Endothelial cell of hepatic sinusoid (primary cell): ENCODE data around the gene STX10.

Source experiments
- in situ Hi-C: cut with HindIII; loops from 2 replicates; pipeline ENCODE4 v1.10.0; 2017; ENCODE audit warnings: low sequenced_read_pairs

The STX10 gene

GRCh38 chr19:13121551-13122274 is 28.5 kb downstream of the STX10 start:
- in situ Hi-C loops: no loop called here

GRCh38 chr19:13120817-13121216 is 29.4 kb downstream of the STX10 start:
- in situ Hi-C loops: no loop called here

- in situ Hi-C loops: no loop called here
Observed at GRCh38 chr19:13120031-13120430, 30.1 kb downstream of the STX10 start.

- in situ Hi-C loops: no loop called here
Observed at GRCh38 chr19:13119627-13120026, 30.5 kb downstream of the STX10 start.

GRCh38 chr19:13118424-13119193 is 31.6 kb downstream of the STX10 start:
- in situ Hi-C loops: no loop called here

GRCh38 chr19:13117772-13118423 is 32.3 kb downstream of the STX10 start, which contains the start of gene NACC1:
NACC1 (plus strand) TSS chr19:13118264; CDS start chr19:13135208, 16,944 bp downstream.
- in situ Hi-C loops: no loop called here

- in situ Hi-C loops: no loop called here
Observed at GRCh38 chr19:13117176-13117771, 32.9 kb downstream of the STX10 start.

GRCh38 chr19:13116282-13117175 is 33.6 kb downstream of the STX10 start, which contains the start of gene TRMT1:
TRMT1 (minus strand) TSS chr19:13116740; CDS start chr19:13116399, 341 bp downstream.
- in situ Hi-C loops: no loop called here

GRCh38 chr19:13115936-13116281 is 34.3 kb downstream of the STX10 start:
- in situ Hi-C loops: no loop called here

- in situ Hi-C loops: no loop called here
Observed at GRCh38 chr19:13112555-13112954, 37.6 kb downstream of the STX10 start.

- in situ Hi-C loops: no loop called here
Observed at GRCh38 chr19:13110099-13110610, 40.0 kb downstream of the STX10 start.

- in situ Hi-C loops: no loop called here
Observed at GRCh38 chr19:13109361-13110098, 40.6 kb downstream of the STX10 start.

- in situ Hi-C loops: no loop called here
Observed at GRCh38 chr19:13104848-13105711, 45.1 kb downstream of the STX10 start.

GRCh38 chr19:13104360-13104847 is 45.8 kb downstream of the STX10 start:
- in situ Hi-C loops: no loop called here

GRCh38 chr19:13103581-13104359 is 46.4 kb downstream of the STX10 start:
- in situ Hi-C loops: no loop called here

- in situ Hi-C loops: no loop called here
Observed at GRCh38 chr19:13102666-13103580, 47.3 kb downstream of the STX10 start, which contains the start of gene LYL1. LYL1 (minus strand) TSS chr19:13102858; CDS start chr19:13101171, 1,687 bp downstream.

GRCh38 chr19:13102416-13102665 is 47.8 kb downstream of the STX10 start:
- in situ Hi-C loops: no loop called here
